Measurements from ENCODE around the gene FAT1.

FAT1 gene

DNA sequence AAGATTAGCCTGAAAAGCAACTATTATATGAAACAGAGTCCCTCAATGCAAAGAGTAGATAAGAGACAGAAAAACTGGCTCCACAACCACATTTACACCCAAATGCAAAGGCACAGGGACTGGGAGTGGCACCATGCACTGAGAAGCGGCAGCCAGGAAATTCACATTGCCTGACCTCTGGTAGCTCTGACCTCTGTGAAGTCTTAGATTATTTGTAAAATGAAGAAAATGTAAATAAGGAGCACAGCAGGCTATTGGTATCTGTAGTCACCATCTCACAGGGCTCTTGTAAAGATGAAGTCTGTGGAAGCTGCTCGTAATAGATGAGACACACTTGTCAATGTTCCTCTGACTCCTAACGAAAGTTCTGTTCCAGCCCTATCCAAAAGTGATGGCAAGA lies 69.7 kb downstream of the FAT1 start:
- TF ChIP-seq, protein P1, sequence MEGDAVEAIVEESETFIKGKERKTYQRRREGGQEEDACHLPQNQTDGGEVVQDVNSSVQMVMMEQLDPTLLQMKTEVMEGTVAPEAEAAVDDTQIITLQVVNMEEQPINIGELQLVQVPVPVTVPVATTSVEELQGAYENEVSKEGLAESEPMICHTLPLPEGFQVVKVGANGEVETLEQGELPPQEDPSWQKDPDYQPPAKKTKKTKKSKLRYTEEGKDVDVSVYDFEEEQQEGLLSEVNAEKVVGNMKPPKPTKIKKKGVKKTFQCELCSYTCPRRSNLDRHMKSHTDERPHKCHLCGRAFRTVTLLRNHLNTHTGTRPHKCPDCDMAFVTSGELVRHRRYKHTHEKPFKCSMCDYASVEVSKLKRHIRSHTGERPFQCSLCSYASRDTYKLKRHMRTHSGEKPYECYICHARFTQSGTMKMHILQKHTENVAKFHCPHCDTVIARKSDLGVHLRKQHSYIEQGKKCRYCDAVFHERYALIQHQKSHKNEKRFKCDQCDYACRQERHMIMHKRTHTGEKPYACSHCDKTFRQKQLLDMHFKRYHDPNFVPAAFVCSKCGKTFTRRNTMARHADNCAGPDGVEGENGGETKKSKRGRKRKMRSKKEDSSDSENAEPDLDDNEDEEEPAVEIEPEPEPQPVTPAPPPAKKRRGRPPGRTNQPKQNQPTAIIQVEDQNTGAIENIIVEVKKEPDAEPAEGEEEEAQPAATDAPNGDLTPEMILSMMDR (IDR thresholded peaks at IDR 0.05; ENCODE audit: low read depth, low read length): no peak
- no peak overlapping the region for H3K4me3 ChIP-seq (replicated peaks in 1 of 2; ENCODE audit: low read depth in 2 of 2, low read length in 2 of 2)
- DNase-seq (ENCODE audit: low read depth in 2 of 2): no peak

DNA sequence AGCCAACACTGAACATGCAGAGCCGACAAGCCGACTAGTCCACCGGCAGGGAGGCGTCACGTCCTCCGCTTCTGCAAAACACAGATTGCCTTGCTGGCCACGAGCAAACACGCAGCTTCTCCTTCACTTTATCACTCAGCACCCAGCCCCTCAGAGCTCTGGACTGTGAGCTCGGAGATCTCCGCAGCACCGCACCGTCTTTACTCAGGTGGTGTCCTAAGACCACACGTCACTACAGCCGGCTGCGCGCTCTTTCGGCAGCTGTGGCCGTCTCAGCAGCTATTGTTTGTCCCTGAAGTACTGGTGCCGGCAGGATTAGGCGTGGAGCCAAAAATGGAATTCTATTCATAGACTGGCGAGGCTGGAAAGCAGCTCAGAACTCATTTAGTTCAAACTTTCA lies 72.0 kb downstream of the FAT1 start:
- TF ChIP-seq, protein P1 (IDR thresholded peaks at IDR 0.05; ENCODE audit: low read depth, low read length): no peak
- peak; percentile 41 to 65 for DNase-seq (ENCODE audit: low read depth in 2 of 2)
- H3K4me3 ChIP-seq (replicated peaks in 1 of 2; ENCODE audit: low read depth in 2 of 2, low read length in 2 of 2): peak overlapping the region; percentile 6 to 31

DNA sequence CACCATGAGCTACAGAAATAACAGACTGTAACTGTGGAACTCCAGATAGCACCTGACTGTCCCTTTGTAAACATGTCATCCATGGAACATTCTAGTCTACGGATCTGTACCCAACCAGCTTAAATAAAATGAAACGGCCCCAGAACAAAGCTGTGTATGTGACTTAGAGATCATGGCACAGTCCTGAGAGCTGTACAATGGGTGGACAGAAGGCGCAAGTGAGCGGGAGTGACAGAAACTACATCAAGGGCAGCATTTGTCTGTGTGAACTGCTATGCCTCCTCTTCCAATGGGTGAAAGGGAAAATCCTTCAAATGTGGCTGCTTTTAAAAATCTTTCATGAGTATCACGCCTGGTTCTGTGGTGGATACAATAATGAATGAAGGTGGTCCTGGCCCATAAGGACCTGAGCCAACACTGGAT lies 72.5 kb downstream of the FAT1 start:
- TF ChIP-seq, protein P1 (IDR thresholded peaks at IDR 0.05; ENCODE audit: low read depth, low read length): no peak
- DNase-seq (ENCODE audit: low read depth in 2 of 2): no peak
- peak overlapping the region in 1 of 2 donors; percentile 31 for H3K4me3 ChIP-seq (replicated peaks in 1 of 2; ENCODE audit: low read depth in 2 of 2, low read length in 2 of 2)

DNA sequence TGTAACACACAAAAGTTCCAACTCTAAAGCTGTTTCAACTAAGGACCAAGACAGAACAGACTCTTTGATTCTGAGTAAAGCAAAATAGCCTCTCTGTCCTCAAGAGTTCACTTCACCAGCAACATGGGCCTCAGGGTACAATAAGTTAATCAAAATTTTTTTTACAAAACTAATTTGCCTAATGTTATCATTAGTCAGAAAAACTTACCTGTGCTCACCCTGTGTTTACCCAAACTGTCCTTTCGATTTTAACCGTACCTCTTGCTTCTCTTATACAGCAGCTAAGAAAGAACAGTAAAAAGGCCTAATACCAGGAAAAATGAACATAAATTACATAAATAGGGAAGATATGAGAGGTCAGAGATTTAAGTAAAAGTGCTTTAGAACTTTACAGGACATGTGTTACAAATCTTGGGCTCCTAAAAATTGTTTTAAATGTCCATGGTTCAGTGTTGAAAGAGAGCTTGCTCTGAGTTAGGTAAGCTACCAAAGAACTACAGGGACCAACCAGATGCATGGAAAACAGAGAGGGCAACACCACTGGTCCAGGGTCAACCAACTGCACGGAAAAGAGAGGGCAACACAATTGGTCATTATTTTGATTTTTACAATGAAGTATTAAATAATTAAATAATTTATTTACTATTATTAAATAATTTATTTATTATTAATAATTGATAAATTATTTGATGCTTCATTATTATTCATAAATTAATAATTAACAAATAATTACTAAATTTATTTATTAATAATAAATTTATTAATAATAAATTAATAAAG lies 73.1 kb downstream of the FAT1 start:
- H3K4me3 ChIP-seq (replicated peaks in 1 of 2; ENCODE audit: low read depth in 2 of 2, low read length in 2 of 2): no peak overlapping the region
- TF ChIP-seq, protein P1 (IDR thresholded peaks at IDR 0.05; ENCODE audit: low read depth, low read length): no peak
- no peak for DNase-seq (ENCODE audit: low read depth in 2 of 2)

DNA sequence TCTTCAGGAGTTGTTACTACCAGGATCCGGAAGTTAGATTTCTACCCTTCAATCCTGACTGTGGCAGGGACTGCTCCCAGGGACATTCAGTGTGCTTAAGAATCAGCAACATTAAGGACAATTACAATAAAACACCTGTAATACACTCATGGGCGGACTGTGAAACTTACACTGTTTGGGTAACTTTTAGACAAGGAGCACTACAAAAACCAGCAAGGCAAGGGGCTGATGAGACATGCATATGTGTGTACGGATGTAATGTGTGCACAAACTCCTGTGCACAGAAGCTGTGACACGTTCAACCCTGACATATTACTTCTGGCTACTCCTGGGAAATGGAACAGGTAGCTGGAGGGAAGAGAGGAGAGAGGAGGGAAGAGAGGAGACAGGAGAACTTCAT lies 75.8 kb downstream of the FAT1 start:
- TF ChIP-seq, protein P1 (IDR thresholded peaks at IDR 0.05; ENCODE audit: low read depth, low read length): no peak
- H3K4me3 ChIP-seq (replicated peaks in 1 of 2; ENCODE audit: low read depth in 2 of 2, low read length in 2 of 2): no peak overlapping the region
- DNase-seq (ENCODE audit: low read depth in 2 of 2): no peak

DNA sequence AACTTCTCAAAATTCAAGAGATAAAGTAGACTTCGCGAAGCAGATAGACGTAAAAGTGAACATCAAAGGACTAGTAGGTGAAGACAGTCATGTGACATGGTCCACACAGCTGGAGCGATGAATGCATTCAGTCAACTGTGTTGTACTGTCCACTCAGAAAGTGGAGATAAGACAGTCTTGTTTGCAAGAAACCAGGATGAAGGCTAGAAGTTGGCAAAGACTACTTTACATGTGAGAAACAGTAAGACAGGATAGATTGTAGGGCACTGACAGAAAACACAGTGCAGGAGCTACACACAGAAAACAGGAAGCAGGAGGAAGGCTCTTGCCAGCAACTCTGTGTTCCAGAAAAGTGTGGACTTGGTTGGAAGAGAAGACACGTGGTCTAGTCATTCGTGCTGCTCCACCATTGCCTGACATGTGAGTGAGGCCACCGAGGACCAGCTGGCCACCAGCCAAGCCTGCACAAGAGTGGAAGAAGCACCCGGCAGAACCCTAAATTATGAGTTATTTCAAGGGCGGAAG lies 78.9 kb downstream of the FAT1 start:
- no peak overlapping the region for H3K4me3 ChIP-seq (replicated peaks in 1 of 2; ENCODE audit: low read depth in 2 of 2, low read length in 2 of 2)
- peak; percentile 44 to 89 for DNase-seq (ENCODE audit: low read depth in 2 of 2)
- TF ChIP-seq, protein P1 (IDR thresholded peaks at IDR 0.05; ENCODE audit: low read depth, low read length): no peak
